NCI-H524 treated with DMSO at 0.1 percent for 48 hours (cell line): ENCODE measurements around the gene DNAJC5.
A peak's percentile ranks its signal among the peaks of the same experiment; 100 is the strongest.
"Not testable (repeated sequence)": the region's sequence is repeated elsewhere in the genome, so short reads cannot be mapped to it uniquely, and the experiment has no call there.

Source experiments
- DNase-seq: peaks from one replicate; lab custom pipeline; 2025; lab: John Stamatoyannopoulos, UW

Gene DNAJC5

GRCh38 chr20:63861981-63862901 is 32.7 kb upstream of the DNAJC5 start:
- no peak for DNase-seq

- DNase-seq = no peak
Measured at GRCh38 chr20:63863021-63863797, 31.7 kb upstream of the DNAJC5 start.

GRCh38 chr20:63863798-63864544 is 31.0 kb upstream of the DNAJC5 start:
- DNase-seq = peak; percentile 12

GRCh38 chr20:63864545-63864977 is 30.4 kb upstream of the DNAJC5 start:
- DNase-seq = no peak

GRCh38 chr20:63864978-63865640 is 29.8 kb upstream of the DNAJC5 start, which contains the start of gene TPD52L2:
Gene TPD52L2, plus strand, starts transcription at chr20:63865270. Its CDS starts 96 bp downstream, at chr20:63865366.
- DNase-seq = peak; percentile 92

- DNase-seq = not testable (repeated sequence)
Measured at GRCh38 chr20:63867042-63867441, 27.9 kb upstream of the DNAJC5 start.

GRCh38 chr20:63868264-63868663 is 26.7 kb upstream of the DNAJC5 start:
- no peak for DNase-seq

GRCh38 chr20:63873477-63873971 is 21.4 kb upstream of the DNAJC5 start:
- no peak for DNase-seq

GRCh38 chr20:63874241-63874640 is 20.7 kb upstream of the DNAJC5 start:
- not testable (repeated sequence) for DNase-seq

GRCh38 chr20:63876489-63877036 is 18.4 kb upstream of the DNAJC5 start:
- no peak for DNase-seq

GRCh38 chr20:63877755-63878470 is 17.0 kb upstream of the DNAJC5 start:
- DNase-seq = no peak

GRCh38 chr20:63878899-63879663 is 15.8 kb upstream of the DNAJC5 start:
- no peak for DNase-seq

- DNase-seq = not testable (repeated sequence)
Measured at GRCh38 chr20:63880901-63881300, 14.0 kb upstream of the DNAJC5 start.

GRCh38 chr20:63881451-63882226 is 13.3 kb upstream of the DNAJC5 start:
- DNase-seq = no peak

- no peak for DNase-seq
Measured at GRCh38 chr20:63882257-63883200, 12.4 kb upstream of the DNAJC5 start.

- no peak for DNase-seq
Measured at GRCh38 chr20:63883201-63883593, 11.7 kb upstream of the DNAJC5 start.

- DNase-seq = no peak
Measured at GRCh38 chr20:63884506-63885263, 10.2 kb upstream of the DNAJC5 start.
